HCT116 (cell line): ENCODE measurements around the gene OOSP4B. TPM values are rescaled to one million over a fixed set of nuclear protein-coding genes. Genes with fewer than 3 reads are reported as not detected.

Experiments
- ATAC-seq: fragments of 200-7000 bp; cut with Tn5 transposase; 2 replicates; pipeline ENCODE4 v1.9.1; 2020; ENCODE audit warnings: mild to moderate bottlenecking, moderate library complexity
- BruUV-seq: library from RNA; stranded (reverse); fragments of 400-500 nt; replicated peaks from 2 replicates; lab custom pipeline; 2021; lab: Mats Ljungman, UMichigan
- CTCF ChIA-PET: fragments of 300-600 bp; sonication (Branson Sonifier 250); formaldehyde crosslinking; loops from one replicate; lab custom pipeline; 2021; ENCODE audit warnings: antibody characterized with exemption; lab: Charles Lee
- POLR2A ChIA-PET: fragments of 300-600, 350-600 bp; sonication (Branson Sonifier 250); formaldehyde crosslinking; loops from one replicate; lab custom pipeline; 2021; ENCODE audit warnings: antibody characterized with exemption; lab: Charles Lee
- RAD21 ChIA-PET, 2 experiments: fragments of 300-600 bp; sonication (Branson Sonifier 250); formaldehyde crosslinking; loops; one replicate each; lab custom pipeline; 2023; ENCODE audit warnings: low total read pairs in 2 of 2; ENCODE audit not compliant: uncharacterized antibody in 2 of 2, unreplicated experiment in 2 of 2, low non-redundant PET in 1 of 2; lab: Charles Lee
- DNase-seq: peaks from one replicate; pipeline ENCODE4 v3.0.0-alpha.2; 2010; ENCODE audit warnings: low read depth, low spot score
- H2AFZ ChIP-seq: fragments of 200-600 bp; shearing (Covaris generic), sonication (generic); 2 replicates; pipeline ENCODE4 v1.6.1; 2017; ENCODE audit warnings: low read depth, mixed run types, mixed read lengths, antibody characterized with exemption, low read length; ENCODE audit not compliant: poor library complexity, severe bottlenecking
- H3K27ac ChIP-seq: 2 replicates; pipeline ENCODE4 v1.5.1; 2012; ENCODE audit warnings: low read depth, low read length
- H3K27me3 ChIP-seq: fragments of 200-600 bp; sonication (generic); 2 replicates; pipeline ENCODE4 v1.6.1; 2016; ENCODE audit warnings: mixed run types, low read length, mixed read lengths; ENCODE audit not compliant: insufficient read depth
- H3K36me3 ChIP-seq, 2 experiments: fragments of 200-500 bp in 1 of 2; fragments of 200-600 bp in 1 of 2; sonication (Bioruptor generic) in 1 of 2; sonication (generic) in 1 of 2; 2 replicates each; pipeline versions ENCODE4 v1.5.1 to v1.6.1; 2014 to 2016; ENCODE audit warnings: low read length in 2 of 2, inconsistent platforms in 1 of 2, mixed read lengths in 1 of 2, mixed run types in 1 of 2; ENCODE audit not compliant: insufficient read depth in 2 of 2, control insufficient read depth in 1 of 2
- H3K4me1 ChIP-seq, 2 experiments: fragments of 200-600 bp in 1 of 2; sonication (generic) in 1 of 2; 2 replicates each; pipeline versions ENCODE4 v1.5.1 to v1.6.1; 2012 to 2017; ENCODE audit warnings: low read length in 2 of 2, inconsistent platforms in 1 of 2, mild to moderate bottlenecking in 1 of 2, mixed read lengths in 1 of 2, mixed run types in 1 of 2, moderate library complexity in 1 of 2; ENCODE audit not compliant: insufficient read depth in 2 of 2, control insufficient read depth in 1 of 2
- H3K4me2 ChIP-seq: fragments of 200-600 bp; sonication (generic); 2 replicates; pipeline ENCODE4 v1.6.1; 2017; ENCODE audit warnings: mixed run types, low read length, mixed read lengths
- H3K4me3 ChIP-seq, 2 experiments: fragments of 200-600 bp in 1 of 2; sonication (generic) in 1 of 2; replicated peaks in 1 of 2; 2 replicates each; pipeline ENCODE4 v1.5.1; 2011 to 2016; ENCODE audit warnings: low read length in 2 of 2, control low read depth in 1 of 2, low read depth in 1 of 2, mild to moderate bottlenecking in 1 of 2, mixed read lengths in 1 of 2, mixed run types in 1 of 2
- H3K79me2 ChIP-seq: fragments of 200-600 bp; sonication (generic); 2 replicates; pipeline ENCODE4 v1.6.1; 2017; ENCODE audit warnings: mild to moderate bottlenecking, mixed run types, low read length, moderate library complexity, mixed read lengths; ENCODE audit not compliant: insufficient read depth
- H3K9ac ChIP-seq: fragments of 200-600 bp; sonication (generic); 2 replicates; pipeline ENCODE4 v1.6.1; 2016; ENCODE audit warnings: low read length, mixed read lengths
- H3K9me2 ChIP-seq: fragments of 200-600 bp; sonication (generic), shearing (Covaris generic); 2 replicates; pipeline ENCODE4 v1.6.1; 2017; ENCODE audit warnings: mixed run types, mild to moderate bottlenecking, moderate library complexity; ENCODE audit not compliant: insufficient read depth
- H3K9me3 ChIP-seq, 2 experiments: fragments of 200-500 bp in 1 of 2; fragments of 200-600 bp in 1 of 2; sonication (Bioruptor generic) in 1 of 2; sonication (generic) in 1 of 2; 2 replicates each; pipeline ENCODE4 v1.6.1; 2014 to 2017; ENCODE audit warnings: low read length in 2 of 2, mixed read lengths in 2 of 2, inconsistent platforms in 1 of 2, low read depth in 1 of 2, mild to moderate bottlenecking in 1 of 2, mixed run types in 1 of 2, moderate library complexity in 1 of 2; ENCODE audit not compliant: control insufficient read depth in 1 of 2, insufficient read depth in 1 of 2
- H4K20me1 ChIP-seq: fragments of 200-600 bp; sonication (generic), shearing (Covaris generic); 2 replicates; pipeline ENCODE4 v1.6.1; 2017; ENCODE audit warnings: mixed run types, mild to moderate bottlenecking, moderate library complexity; ENCODE audit not compliant: insufficient read depth
- CBX3 ChIP-seq: IDR thresholded peaks from 2 replicates; pipeline ENCODE4 v1.6.1; 2012; ENCODE audit warnings: low read depth
- CEBPB ChIP-seq: IDR thresholded peaks from 2 replicates; pipeline ENCODE4 v1.6.1; 2012; ENCODE audit warnings: low read depth
- EGR1 ChIP-seq: IDR thresholded peaks from 2 replicates; pipeline ENCODE4 v1.6.1; 2012; ENCODE audit warnings: low read depth
- ELF1 ChIP-seq: IDR thresholded peaks from 2 replicates; pipeline ENCODE4 v1.6.1; 2012; ENCODE audit warnings: low read depth, borderline replicate concordance
- EZH2 ChIP-seq: fragments of 200-600 bp; sonication (generic); IDR thresholded peaks from 2 replicates; pipeline ENCODE4 v1.6.1; 2017; ENCODE audit warnings: antibody characterized with exemption, mixed run types
- EZH2phosphoT487 ChIP-seq: fragments of 200-600 bp; IDR thresholded peaks from 2 replicates; pipeline ENCODE4 v1.6.1; 2018; ENCODE audit warnings: antibody characterized with exemption, borderline replicate concordance
- FOSL1 ChIP-seq: IDR thresholded peaks from 2 replicates; pipeline ENCODE4 v1.6.1; 2012; ENCODE audit warnings: low read depth
- JUND ChIP-seq: IDR thresholded peaks from 2 replicates; pipeline ENCODE4 v1.6.1; 2012
- POLR2A ChIP-seq: IDR thresholded peaks from 2 replicates; pipeline ENCODE4 v1.7.0; 2011; ENCODE audit warnings: borderline replicate concordance; ENCODE audit not compliant: insufficient read depth, insufficient read length; ENCODE audit errors: extremely low read depth
- RAD21 ChIP-seq: IDR thresholded peaks from 2 replicates; pipeline ENCODE4 v1.6.1; 2012; ENCODE audit warnings: low read depth, mild to moderate bottlenecking
- SIN3A ChIP-seq: IDR thresholded peaks from 2 replicates; pipeline ENCODE4 v1.6.1; 2012; ENCODE audit warnings: low read depth
- SRF ChIP-seq: IDR thresholded peaks from 2 replicates; pipeline ENCODE4 v1.6.1; 2012; ENCODE audit warnings: low read depth
- TCF7L2 ChIP-seq: IDR thresholded peaks from 2 replicates; pipeline ENCODE4 v1.7.0; 2011; ENCODE audit warnings: borderline replicate concordance, inconsistent platforms; ENCODE audit not compliant: insufficient read depth, insufficient read length; ENCODE audit errors: extremely low read depth
- ZFX ChIP-seq: fragments of 450-650 bp; IDR thresholded peaks from 2 replicates; pipeline ENCODE4 v1.6.1; 2017
- intact Hi-C: fragments of 100-400 bp; cut with micrococcal nuclease; formaldehyde crosslinking; loops from 2 replicates; pipeline ENCODE4 v1.10.0; 2022
- total RNA-seq: library from RNA; stranded (reverse); gene quantifications from one replicate; pipeline ENCODE4 v1.2.1, GENCODE V29; 2021; ENCODE audit not compliant: unreplicated experiment
- TF ChIP-seq, protein P1 (sequence below): IDR thresholded peaks from 2 replicates; pipeline ENCODE4 v1.6.1; 2012
- TF ChIP-seq, protein P2 (sequence below): IDR thresholded peaks from 2 replicates; pipeline ENCODE4 v1.6.1; 2011; ENCODE audit warnings: mild to moderate bottlenecking, low read length, moderate library complexity; ENCODE audit not compliant: insufficient replicate concordance; ENCODE audit errors: extremely low read depth

OOSP4B gene
- total RNA-seq, 1 experiment from 2014 or later, result not detected

DNA sequence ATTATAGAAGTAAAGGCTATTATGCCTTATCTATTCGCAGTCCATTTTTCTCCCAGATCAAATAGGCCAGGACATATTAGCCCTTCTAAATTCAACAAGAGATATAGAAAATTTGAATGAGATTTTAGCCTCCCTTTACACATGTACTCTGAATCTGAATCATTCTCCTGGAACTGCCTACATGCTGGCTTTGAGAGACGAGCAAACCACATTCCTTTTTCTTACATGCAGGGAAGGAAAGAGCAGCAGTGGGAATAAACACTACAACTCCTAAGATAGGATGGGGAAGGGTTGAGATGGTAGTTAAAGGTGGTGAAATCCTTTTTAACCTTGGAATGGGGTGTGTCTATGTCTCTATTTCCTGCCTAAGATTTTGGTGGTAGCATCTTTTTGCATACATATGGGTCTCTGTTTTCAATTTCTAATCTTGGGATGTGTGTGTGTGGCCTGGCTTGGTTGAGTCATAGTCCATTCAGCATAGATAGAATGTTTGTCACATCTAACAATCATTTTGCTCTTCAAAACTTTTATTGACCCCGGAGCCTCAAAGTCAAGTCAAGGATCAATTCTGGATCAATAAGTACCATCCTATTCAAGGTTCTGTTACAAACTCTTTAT is 12.1 kb downstream of the OOSP4B start:
- no peak overlapping the region for H2AFZ ChIP-seq
- no peak overlapping the region for H3K4me3 ChIP-seq
- H3K36me3 ChIP-seq, result no peaks in the 10 kb centered on the region
- intact Hi-C loops, result no loop called here
- ATAC-seq (no peak), DNase-seq (no peak)
- RAD21 ChIA-PET, result no interaction called here
- no peaks in the 10 kb centered on the region for H3K4me1 ChIP-seq
- H3K4me2 ChIP-seq, result no peak overlapping the region
- TF ChIP-seq POLR2A, result no peak
- no peak for TF ChIP-seq SRF
- TF ChIP-seq CEBPB, result no peak
- TF ChIP-seq, protein P1, sequence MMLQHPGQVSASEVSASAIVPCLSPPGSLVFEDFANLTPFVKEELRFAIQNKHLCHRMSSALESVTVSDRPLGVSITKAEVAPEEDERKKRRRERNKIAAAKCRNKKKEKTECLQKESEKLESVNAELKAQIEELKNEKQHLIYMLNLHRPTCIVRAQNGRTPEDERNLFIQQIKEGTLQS, result no peak
- TF ChIP-seq JUND, result no peak
- TF ChIP-seq ZFX, result no peak
- TF ChIP-seq EZH2, result no peak
- TF ChIP-seq EZH2phosphoT487, result no peak
- no peak for TF ChIP-seq RAD21
- H3K27me3 ChIP-seq, result no peaks in the 10 kb centered on the region
- no TSS peak for BruUV-seq
- H3K9me2 ChIP-seq, result no peaks in the 10 kb centered on the region
- no peak overlapping the region for H3K27ac ChIP-seq
- H4K20me1 ChIP-seq, result no peaks in the 10 kb centered on the region
- POLR2A ChIA-PET, result no interaction called here
- no peaks in the 10 kb centered on the region for H3K9me3 ChIP-seq
- CTCF ChIA-PET, result no interaction called here
- H3K9ac ChIP-seq, result no peak overlapping the region
- H3K79me2 ChIP-seq, result no peaks in the 10 kb centered on the region

DNA sequence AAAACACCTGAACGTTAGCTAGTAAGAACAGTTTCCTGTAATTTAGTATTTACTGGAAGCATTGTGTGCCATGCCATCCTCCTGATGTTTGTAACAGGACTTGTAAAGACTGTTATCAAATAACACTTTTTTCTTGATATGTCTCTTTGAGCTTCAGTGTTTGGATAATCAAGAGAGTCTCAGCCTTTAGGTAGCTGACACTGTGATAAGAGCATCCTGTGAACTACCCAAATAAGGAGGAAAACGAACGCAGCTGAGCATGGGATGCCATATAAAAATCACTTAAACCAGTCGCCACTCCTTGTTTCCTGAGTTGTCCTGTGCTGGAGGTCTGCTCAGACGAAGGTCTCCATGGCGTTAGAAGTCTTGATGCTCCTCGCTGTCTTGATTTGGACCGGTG is 23.1 kb downstream of the OOSP4B start, which contains the start of gene OOSP2:
TSS of gene OOSP2 (plus strand) at position 301 of the 400 bp plus-strand sequence. CDS start at position 352, 51 bp downstream.
- ChIA-PET POLR2A (no interaction called here), CTCF (no interaction called here), RAD21 (no interaction called here)
- no peaks in the 10 kb centered on the region for H3K4me1 ChIP-seq
- ATAC-seq, result no peak
- H3K27ac ChIP-seq, result no peak within 1 kb of the TSS
- no peaks in the 10 kb centered on the region for H3K9me2 ChIP-seq
- H3K4me3 ChIP-seq, result no peak within 1 kb of the TSS
- intact Hi-C loops, result no loop called here
- H3K36me3 ChIP-seq, result no peaks in the 10 kb centered on the region
- no peak within 1 kb of the TSS for H2AFZ ChIP-seq
- no peaks in the 10 kb centered on the region for H3K9me3 ChIP-seq
- no peaks in the 10 kb centered on the region for H3K79me2 ChIP-seq
- DNase-seq, result no peak
- BruUV-seq, result no TSS peak
- H3K27me3 ChIP-seq, result no peaks in the 10 kb centered on the region
- no peaks in the 10 kb centered on the region for H4K20me1 ChIP-seq
- no peak within 1 kb of the TSS for H3K4me2 ChIP-seq
- H3K9ac ChIP-seq, result no peak within 1 kb of the TSS
- TF ChIP-seq, protein P2, sequence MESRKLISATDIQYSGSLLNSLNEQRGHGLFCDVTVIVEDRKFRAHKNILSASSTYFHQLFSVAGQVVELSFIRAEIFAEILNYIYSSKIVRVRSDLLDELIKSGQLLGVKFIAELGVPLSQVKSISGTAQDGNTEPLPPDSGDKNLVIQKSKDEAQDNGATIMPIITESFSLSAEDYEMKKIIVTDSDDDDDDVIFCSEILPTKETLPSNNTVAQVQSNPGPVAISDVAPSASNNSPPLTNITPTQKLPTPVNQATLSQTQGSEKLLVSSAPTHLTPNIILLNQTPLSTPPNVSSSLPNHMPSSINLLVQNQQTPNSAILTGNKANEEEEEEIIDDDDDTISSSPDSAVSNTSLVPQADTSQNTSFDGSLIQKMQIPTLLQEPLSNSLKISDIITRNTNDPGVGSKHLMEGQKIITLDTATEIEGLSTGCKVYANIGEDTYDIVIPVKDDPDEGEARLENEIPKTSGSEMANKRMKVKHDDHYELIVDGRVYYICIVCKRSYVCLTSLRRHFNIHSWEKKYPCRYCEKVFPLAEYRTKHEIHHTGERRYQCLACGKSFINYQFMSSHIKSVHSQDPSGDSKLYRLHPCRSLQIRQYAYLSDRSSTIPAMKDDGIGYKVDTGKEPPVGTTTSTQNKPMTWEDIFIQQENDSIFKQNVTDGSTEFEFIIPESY, result no peak
- no peak for TF ChIP-seq EZH2
- no peak for TF ChIP-seq JUND
- no peak for TF ChIP-seq ELF1
- no peak for TF ChIP-seq FOSL1
- no peak for TF ChIP-seq SIN3A
- no peak for TF ChIP-seq TCF7L2
- TF ChIP-seq EZH2phosphoT487, result no peak
- TF ChIP-seq SRF, result no peak
- no peak for TF ChIP-seq ZFX
- TF ChIP-seq, protein P1, result no peak
- no peak for TF ChIP-seq EGR1
- TF ChIP-seq CBX3, result no peak
- no peak for TF ChIP-seq CEBPB
